Esophagus muscularis mucosa (tissue), 4 donors: ENCODE data around the gene HIVEP2. TPM values are rescaled to one million over a fixed set of nuclear protein-coding genes. Genes with fewer than 3 reads are reported as not detected.

Experiments used
- DNase-seq: peaks from one replicate; pipeline ENCODE4 v3.0.0-alpha.2; 2017; ENCODE audit errors: extremely low spot score
- H3K27ac ChIP-seq, 4 donors: fragments of 200-600 bp; sonication (generic); replicated peaks in 1 of 4; 1 replicate in 3 of 4; 2 replicates in 1 of 4; pipeline ENCODE4 v1.5.1; 2016 to 2019; ENCODE audit warnings: mild to moderate bottlenecking in 1 of 4
- H3K27me3 ChIP-seq, 4 donors: fragments of 200-600 bp; sonication (generic); one replicate each; pipeline versions ENCODE4 v1.5.1 to v1.6.0; 2016 to 2019
- H3K36me3 ChIP-seq, 4 donors: fragments of 200-600 bp; sonication (generic); one replicate each; pipeline ENCODE4 v1.5.1; 2016 to 2019
- H3K4me1 ChIP-seq, 4 donors: fragments of 200-600 bp; sonication (generic); one replicate each; pipeline ENCODE4 v1.5.1; 2016 to 2019
- H3K4me3 ChIP-seq, 4 donors: fragments of 200-600 bp; sonication (generic); 1 replicate in 2 of 4; 2 replicates in 2 of 4; pipeline ENCODE4 v1.5.1; 2016 to 2019; ENCODE audit warnings: mild to moderate bottlenecking in 4 of 4, moderate library complexity in 1 of 4
- H3K9me3 ChIP-seq, 4 donors: fragments of 200-600 bp; sonication (generic); 1 replicate in 3 of 4; 2 replicates in 1 of 4; pipeline ENCODE4 v1.5.1; 2016 to 2019
- EP300 ChIP-seq: sonication (generic); formaldehyde crosslinking; IDR thresholded peaks from one replicate; pipeline ENCODE4 v1.6.1; 2017; ENCODE audit warnings: antibody characterized with exemption
- POLR2A ChIP-seq: fragments of 450-650 bp; IDR thresholded peaks from one replicate; pipeline ENCODE4 v1.6.1; 2017; ENCODE audit warnings: antibody characterized with exemption, moderate library complexity, mild to moderate bottlenecking, low read depth
- POLR2AphosphoS5 ChIP-seq, 2 donors: sonication (generic); formaldehyde crosslinking; IDR thresholded peaks; one replicate each; pipeline ENCODE4 v1.6.1; 2017; ENCODE audit warnings: antibody characterized with exemption in 2 of 2
- WGBS: methylation state at CpG from one replicate; pipeline ENCODE4 v1.1.5; 2018; 5-methylcytosine and 5-hydroxymethylcytosine counted together
- intact Hi-C: fragments of 100-400 bp; cut with DNase I; formaldehyde crosslinking; loops from one replicate; pipeline ENCODE4 v1.15.1; 2023
- total RNA-seq, 4 donors: library from RNA; depleted of rRNA; stranded (reverse); fragments of >200 nt; gene quantifications; one replicate each; pipeline versions ENCODE4 v1.1.0 to v1.2.1, GENCODE V29; 2016
- TF ChIP-seq, protein P1 (sequence below), 3 experiments: fragments of 200-600 bp in 2 of 3; fragments of 450-650 bp in 1 of 3; sonication (generic) in 2 of 3; IDR thresholded peaks; one replicate each; pipeline ENCODE4 v1.5.1; 2017 to 2019; ENCODE audit warnings: antibody characterized with exemption in 3 of 3, mild to moderate bottlenecking in 2 of 3, moderate library complexity in 1 of 3

HIVEP2 gene
- total RNA-seq, 4 donors from 2014 or later, result 20.3 to 29.3 (median 22.1) TPM

DNA sequence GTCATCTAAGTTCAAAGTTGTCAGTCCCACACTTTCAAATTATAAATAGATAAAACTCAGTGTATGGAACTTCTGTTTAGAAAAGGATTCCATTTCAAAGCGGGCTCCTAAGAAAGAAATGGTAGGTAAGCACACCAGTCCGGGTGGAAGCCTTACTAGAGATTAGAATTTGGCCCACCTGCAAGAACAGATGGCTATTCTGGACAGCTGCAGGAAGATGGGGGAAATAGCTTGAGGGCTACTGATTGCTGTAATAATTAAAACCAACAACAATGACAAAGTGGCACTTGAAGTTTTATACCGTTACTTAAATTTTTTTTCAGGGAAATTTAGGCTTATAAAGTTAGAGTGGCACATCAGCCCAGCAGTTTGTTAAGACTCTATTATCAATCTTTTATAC lies 83.3 kb downstream of the HIVEP2 start:
- TF ChIP-seq, protein P1, sequence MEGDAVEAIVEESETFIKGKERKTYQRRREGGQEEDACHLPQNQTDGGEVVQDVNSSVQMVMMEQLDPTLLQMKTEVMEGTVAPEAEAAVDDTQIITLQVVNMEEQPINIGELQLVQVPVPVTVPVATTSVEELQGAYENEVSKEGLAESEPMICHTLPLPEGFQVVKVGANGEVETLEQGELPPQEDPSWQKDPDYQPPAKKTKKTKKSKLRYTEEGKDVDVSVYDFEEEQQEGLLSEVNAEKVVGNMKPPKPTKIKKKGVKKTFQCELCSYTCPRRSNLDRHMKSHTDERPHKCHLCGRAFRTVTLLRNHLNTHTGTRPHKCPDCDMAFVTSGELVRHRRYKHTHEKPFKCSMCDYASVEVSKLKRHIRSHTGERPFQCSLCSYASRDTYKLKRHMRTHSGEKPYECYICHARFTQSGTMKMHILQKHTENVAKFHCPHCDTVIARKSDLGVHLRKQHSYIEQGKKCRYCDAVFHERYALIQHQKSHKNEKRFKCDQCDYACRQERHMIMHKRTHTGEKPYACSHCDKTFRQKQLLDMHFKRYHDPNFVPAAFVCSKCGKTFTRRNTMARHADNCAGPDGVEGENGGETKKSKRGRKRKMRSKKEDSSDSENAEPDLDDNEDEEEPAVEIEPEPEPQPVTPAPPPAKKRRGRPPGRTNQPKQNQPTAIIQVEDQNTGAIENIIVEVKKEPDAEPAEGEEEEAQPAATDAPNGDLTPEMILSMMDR (IDR thresholded peaks at IDR 0.05), result no peak
- TF ChIP-seq POLR2AphosphoS5 (IDR thresholded peaks at IDR 0.05) (no peak), POLR2A (no peak), EP300 (no peak)
- Histone ChIP-seq H3K4me1 (peaks cover 0 to 34% (median 11%) of the 10 kb centered on the region in 4 donors), H3K27ac (no peak overlapping the region), H3K27me3 (no peaks in the 10 kb centered on the region), H3K36me3 (no peaks in the 10 kb centered on the region), H3K4me3 (no peak overlapping the region), H3K9me3 (no peaks in the 10 kb centered on the region)
- DNase-seq, result no peak
- WGBS, result 47% methylated on average over 3 of the region's 3 CpGs
- intact Hi-C loops, result no loop called here

DNA sequence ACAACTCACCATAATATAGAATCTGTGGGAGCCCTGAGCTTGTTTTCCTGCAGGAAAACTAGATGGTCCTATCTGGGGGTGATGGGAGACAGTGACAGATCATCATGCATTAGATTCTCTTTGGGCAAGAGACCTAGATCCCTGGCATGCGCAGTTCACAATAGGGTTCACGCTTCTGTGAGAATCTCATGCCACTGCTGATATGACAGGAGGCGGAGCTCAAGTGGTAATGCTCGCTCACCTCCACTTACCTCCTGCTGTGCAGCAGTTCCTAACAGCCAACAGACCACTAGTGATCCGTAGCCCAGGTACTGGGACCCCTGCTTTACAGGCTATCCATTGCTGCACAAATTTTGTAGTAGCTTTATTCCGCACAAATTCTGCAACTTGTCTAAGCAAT lies 84.5 kb downstream of the HIVEP2 start:
- H3K27me3 ChIP-seq, result no peaks in the 10 kb centered on the region
- no peak overlapping the region for H3K27ac ChIP-seq
- H3K9me3 ChIP-seq, result no peaks in the 10 kb centered on the region
- peaks cover 0 to 35% (median 17%) of the 10 kb centered on the region in 4 donors for H3K4me1 ChIP-seq
- no peak for TF ChIP-seq POLR2AphosphoS5 (IDR thresholded peaks at IDR 0.05)
- TF ChIP-seq, protein P1 (IDR thresholded peaks at IDR 0.05), result no peak
- TF ChIP-seq EP300, result no peak
- no peak for TF ChIP-seq POLR2A
- H3K36me3 ChIP-seq, result no peaks in the 10 kb centered on the region
- H3K4me3 ChIP-seq, result no peak overlapping the region
- intact Hi-C loops, result no loop called here
- 96% methylated on average over 6 of the region's 6 CpGs for whole genome bisulfite sequencing
- no peak for DNase-seq

DNA sequence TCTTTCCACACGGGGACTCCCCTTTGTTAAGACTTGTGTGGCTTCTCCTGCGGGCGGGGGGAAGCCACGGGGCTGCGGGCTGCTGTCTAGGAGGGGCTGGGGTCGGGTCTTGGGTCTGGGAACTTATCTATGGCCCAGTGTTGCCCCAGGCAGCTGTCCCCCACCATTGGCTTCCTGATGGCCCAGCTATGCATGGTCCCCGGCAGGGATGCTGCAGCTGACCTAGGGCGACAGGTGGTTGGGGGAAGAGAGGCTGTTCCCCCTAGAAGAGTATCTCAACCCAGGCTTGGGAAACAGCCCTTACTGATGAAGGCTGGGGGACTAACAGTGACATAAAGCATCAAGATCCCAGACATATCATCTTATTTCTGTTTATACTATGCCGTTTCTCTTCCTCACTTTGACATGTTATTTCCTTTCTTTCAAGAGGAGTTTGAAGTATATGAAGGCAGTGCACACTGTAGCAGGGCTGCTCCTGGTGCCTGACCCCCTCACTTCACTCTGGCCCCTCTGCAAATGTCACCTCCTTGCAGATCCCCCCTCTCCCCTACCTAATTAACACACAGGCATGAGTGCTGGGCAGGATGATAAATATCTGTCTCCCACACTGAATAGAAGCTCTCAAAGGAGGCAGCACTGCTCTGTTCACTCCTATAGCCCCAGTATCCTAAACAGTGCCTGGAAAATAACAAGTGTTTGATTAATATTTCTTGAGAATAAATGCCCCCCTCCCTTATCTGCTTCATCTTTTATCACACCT lies 87.0 kb downstream of the HIVEP2 start:
- 69% methylated on average over 9 of the region's 9 CpGs for WGBS
- Histone ChIP-seq H3K4me3 (no peak overlapping the region), H3K27me3 (no peaks in the 10 kb centered on the region), H3K36me3 (no peaks in the 10 kb centered on the region), H3K4me1 (peaks cover 0 to 48% (median 31%) of the 10 kb centered on the region in 4 donors), H3K27ac (no peak overlapping the region), H3K9me3 (no peaks in the 10 kb centered on the region)
- TF ChIP-seq EP300 (no peak), POLR2AphosphoS5 (IDR thresholded peaks at IDR 0.05) (no peak), POLR2A (no peak)
- TF ChIP-seq, protein P1 (IDR thresholded peaks at IDR 0.05), result no peak
- no peak for DNase-seq
- intact Hi-C loops, result no loop called here

DNA sequence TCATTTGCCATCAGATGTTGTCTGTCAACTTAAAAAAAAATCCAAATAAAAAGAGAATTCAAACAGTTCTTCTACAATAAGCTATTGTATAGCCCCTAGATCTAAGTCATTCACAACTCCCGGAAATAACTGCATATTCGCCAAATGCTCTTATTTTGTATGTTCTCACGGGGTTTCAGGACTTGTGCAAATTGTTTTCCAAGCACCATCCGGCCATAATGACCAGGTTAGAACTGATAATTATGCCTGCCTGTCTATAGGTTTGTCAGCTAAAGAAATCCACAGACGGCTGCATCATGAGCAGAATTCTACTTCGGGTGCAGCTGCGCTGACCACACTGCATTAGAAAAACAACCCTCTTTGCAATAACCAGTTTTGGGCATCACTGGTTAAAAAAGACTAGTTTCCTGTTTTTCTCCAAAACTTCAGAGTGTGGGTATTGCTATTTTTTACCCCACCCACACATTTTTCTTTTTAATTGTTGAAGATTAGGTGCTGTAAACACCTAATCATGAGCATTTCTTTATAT lies 87.7 kb downstream of the HIVEP2 start:
- intact Hi-C loops, result no loop called here
- H3K27me3 ChIP-seq, result no peaks in the 10 kb centered on the region
- no peak overlapping the region for H3K27ac ChIP-seq
- no peaks in the 10 kb centered on the region for H3K9me3 ChIP-seq
- TF ChIP-seq POLR2AphosphoS5 (IDR thresholded peaks at IDR 0.05), result no peak
- no peak for TF ChIP-seq EP300
- no peak for TF ChIP-seq POLR2A
- TF ChIP-seq, protein P1 (IDR thresholded peaks at IDR 0.05), result no peak
- no peak overlapping the region for H3K4me3 ChIP-seq
- H3K36me3 ChIP-seq, result no peaks in the 10 kb centered on the region
- peaks cover 0 to 54% (median 36%) of the 10 kb centered on the region in 4 donors for H3K4me1 ChIP-seq
- no peak for DNase-seq
- WGBS, result 81% methylated on average over 7 of the region's 7 CpGs
